Raji (cell line): ENCODE results near the gene LAMTOR5.

Experiments
- POLR2A ChIP-seq: IDR thresholded peaks from 2 replicates; pipeline ENCODE4 v1.6.1; 2011; ENCODE audit warnings: low read depth, low read length, control low read depth; ENCODE audit not compliant: insufficient read depth

The LAMTOR5 gene

GRCh38 chr1:110360431-110360830 is 47.1 kb downstream of the LAMTOR5 start:
- TF ChIP-seq POLR2A = no peak

DNA sequence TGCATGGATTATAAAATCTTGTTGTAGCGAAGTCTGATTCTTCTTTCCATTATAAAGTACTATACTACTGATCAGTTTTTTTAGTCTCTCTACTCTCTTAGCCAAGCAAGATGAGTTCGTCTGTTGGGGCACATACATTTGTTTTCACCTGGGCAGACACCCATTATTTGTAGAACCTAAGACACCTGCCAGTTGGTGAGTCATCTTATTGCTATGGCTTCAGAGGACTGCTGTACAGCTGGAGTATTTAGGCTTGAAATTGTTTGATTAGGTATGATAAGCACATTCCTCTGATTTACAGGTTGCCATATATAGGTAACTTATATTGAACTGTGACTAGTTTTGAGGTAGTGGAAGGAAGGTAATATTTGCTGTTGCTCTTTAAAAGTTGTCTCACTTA is 51.1 kb downstream of the LAMTOR5 start:
- TF ChIP-seq POLR2A = no peak

DNA sequence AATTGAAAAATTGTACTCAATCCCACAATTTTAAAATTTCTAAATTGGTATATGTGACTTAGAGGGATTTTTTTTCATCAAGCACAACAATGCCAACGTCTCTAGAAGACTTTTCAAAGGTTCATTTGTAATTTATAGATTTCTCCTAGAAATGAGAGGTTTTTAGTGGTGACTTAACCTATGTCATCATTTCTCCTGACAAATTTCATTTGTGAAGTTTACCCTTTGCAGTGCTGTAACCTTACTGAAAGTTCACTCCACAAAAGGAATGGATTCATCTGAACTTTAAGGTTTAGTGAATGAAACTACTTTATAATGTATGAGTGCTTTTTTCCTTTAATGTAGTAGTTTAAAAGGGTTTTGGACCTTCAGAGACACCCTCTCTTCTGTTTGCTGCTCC is 52.2 kb downstream of the LAMTOR5 start:
- no peak for TF ChIP-seq POLR2A
